ENCODE results near the gene STX18. TPM values are rescaled to one million over a fixed set of nuclear protein-coding genes. Genes with fewer than 3 reads are reported as not detected.

STX18 gene
- total and polyA plus RNA-seq, 2 donors from 2014 or later, result 37.2 to 66.8 TPM

- no peak for TF ChIP-seq CTCF (IDR thresholded peaks at IDR 0.05; ENCODE audit: borderline replicate concordance, extremely low read depth, insufficient read depth)
- no peak for DNase-seq
- H3K36me3 ChIP-seq (ENCODE audit: control insufficient read depth in 2 of 3, insufficient read depth in 3 of 3, low read length in 3 of 3), result no peaks in the 10 kb centered on the region
- H3K9me3 ChIP-seq (ENCODE audit: control insufficient read depth in 2 of 3, insufficient read depth in 1 of 3, low read length in 3 of 3), result no peaks in the 10 kb centered on the region
- no peak overlapping the region for H3K9ac ChIP-seq (ENCODE audit: low read length in 3 of 3)
- H3K27ac ChIP-seq (ENCODE audit: low read depth in 2 of 2, low read length in 2 of 2), result no peak overlapping the region
- intact Hi-C loops (cut with DNase I), result no loop called here
- H3K27me3 ChIP-seq (ENCODE audit: control insufficient read depth, insufficient read depth, low read length), result no peaks in the 10 kb centered on the region
- peaks cover 0 to 10% (median 2%) of the 10 kb centered on the region in 3 donors for H3K4me1 ChIP-seq (ENCODE audit: control insufficient read depth in 2 of 3, insufficient read depth in 2 of 3, low read depth in 1 of 3, low read length in 3 of 3)
- FAIRE-seq, result no peak
- no peak overlapping the region for H3K4me3 ChIP-seq (ENCODE audit: low read length in 3 of 3)
These were observed 37.1 kb downstream of the STX18 start for GRCh38 chr4:4504783-4505182.

- TF ChIP-seq CTCF (IDR thresholded peaks at IDR 0.05; ENCODE audit: borderline replicate concordance, extremely low read depth, insufficient read depth), result no peak
- H3K4me3 ChIP-seq (ENCODE audit: low read length in 3 of 3), result peak overlapping the region in 2 of 3 donors; percentile 29 to 37
- peaks cover 0 to 11% (median 2%) of the 10 kb centered on the region in 3 donors for H3K4me1 ChIP-seq (ENCODE audit: control insufficient read depth in 2 of 3, insufficient read depth in 2 of 3, low read depth in 1 of 3, low read length in 3 of 3)
- no peak overlapping the region for H3K27ac ChIP-seq (ENCODE audit: low read depth in 2 of 2, low read length in 2 of 2)
- intact Hi-C loops (cut with DNase I), result no loop called here
- no peaks in the 10 kb centered on the region for H3K27me3 ChIP-seq (ENCODE audit: control insufficient read depth, insufficient read depth, low read length)
- DNase-seq (no peak), FAIRE-seq (no peak)
- H3K9ac ChIP-seq (ENCODE audit: low read length in 3 of 3), result no peak overlapping the region
- no peaks in the 10 kb centered on the region for H3K9me3 ChIP-seq (ENCODE audit: control insufficient read depth in 2 of 3, insufficient read depth in 1 of 3, low read length in 3 of 3)
- no peaks in the 10 kb centered on the region for H3K36me3 ChIP-seq (ENCODE audit: control insufficient read depth in 2 of 3, insufficient read depth in 3 of 3, low read length in 3 of 3)
These were observed 39.0 kb downstream of the STX18 start for GRCh38 chr4:4502694-4503311.

GRCh38 chr4:4501679-4502078 lies 40.2 kb downstream of the STX18 start:
- intact Hi-C loops (cut with DNase I), result no loop called here
- DNase-seq (no peak), FAIRE-seq (no peak)
- Histone ChIP-seq H3K4me1 (ENCODE audit: control insufficient read depth in 2 of 3, insufficient read depth in 2 of 3, low read depth in 1 of 3, low read length in 3 of 3) (peaks cover 0 to 21% (median 4%) of the 10 kb centered on the region in 3 donors), H3K27ac (ENCODE audit: low read depth in 2 of 2, low read length in 2 of 2) (no peak overlapping the region), H3K27me3 (ENCODE audit: control insufficient read depth, insufficient read depth, low read length) (no peaks in the 10 kb centered on the region), H3K36me3 (ENCODE audit: control insufficient read depth in 2 of 3, insufficient read depth in 3 of 3, low read length in 3 of 3) (no peaks in the 10 kb centered on the region), H3K4me3 (ENCODE audit: low read length in 3 of 3) (no peak overlapping the region), H3K9me3 (ENCODE audit: control insufficient read depth in 2 of 3, insufficient read depth in 1 of 3, low read length in 3 of 3) (no peaks in the 10 kb centered on the region), H3K9ac (ENCODE audit: low read length in 3 of 3) (no peak overlapping the region)
- TF ChIP-seq CTCF (IDR thresholded peaks at IDR 0.05; ENCODE audit: borderline replicate concordance, extremely low read depth, insufficient read depth), result no peak
